ENCODE results near the gene BDKRB2. TPM values are rescaled to one million over a fixed set of nuclear protein-coding genes. Genes with fewer than 3 reads are reported as not detected.

BDKRB2 gene
- total and polyA plus RNA-seq, 2 of the 8 experiments (the other 6 are each of a cell fraction or from before 2014, with no cell fraction given) = 0.13 to 0.21 TPM

- TF ChIP-seq GABPA (IDR thresholded peaks at IDR 0.05; ENCODE audit: borderline replicate concordance, insufficient read depth, low read length) = no peak
These were observed 56.4 kb downstream of the BDKRB2 start (continued) for GRCh38 chr14:96261053-96261452.

All from H1 (cell line).